ENCODE results near the gene NEK10.

DNA sequence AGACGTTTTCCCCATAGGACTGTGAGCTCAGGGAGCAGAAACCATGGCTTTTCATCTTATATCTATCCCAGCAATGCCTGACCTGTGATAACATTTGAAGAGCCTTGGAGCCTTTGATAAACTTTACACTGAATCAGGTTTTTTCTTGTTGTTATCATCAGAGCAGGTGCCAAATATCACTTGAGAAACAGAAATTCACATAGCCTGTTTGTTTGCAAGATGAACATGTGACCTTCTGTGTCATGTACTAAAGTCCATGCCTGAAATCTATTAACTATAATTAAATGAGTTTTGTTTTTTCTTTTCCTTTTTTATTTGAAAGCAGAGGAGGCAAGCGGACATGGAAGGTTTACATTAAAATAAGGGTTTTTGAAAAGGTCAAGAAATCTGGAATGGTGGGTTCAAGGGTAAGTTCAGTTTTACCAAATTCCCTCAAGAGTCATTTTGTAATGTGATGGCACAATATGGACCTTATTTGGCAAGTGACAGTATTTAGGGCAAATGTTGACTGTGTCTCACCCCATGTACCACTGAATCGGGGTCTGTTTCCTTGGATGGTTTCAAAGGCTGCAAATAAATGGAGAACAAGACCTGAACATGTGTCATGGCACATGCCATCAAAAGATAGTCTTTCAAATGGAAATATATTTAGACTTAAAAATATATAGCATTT is 90.7 kb downstream of the NEK10 start:
- no peak for TF ChIP-seq EZH2 (optimal IDR thresholded peaks at IDR 0.05; ENCODE audit: low read depth, low read length)
- TF ChIP-seq, protein P1, sequence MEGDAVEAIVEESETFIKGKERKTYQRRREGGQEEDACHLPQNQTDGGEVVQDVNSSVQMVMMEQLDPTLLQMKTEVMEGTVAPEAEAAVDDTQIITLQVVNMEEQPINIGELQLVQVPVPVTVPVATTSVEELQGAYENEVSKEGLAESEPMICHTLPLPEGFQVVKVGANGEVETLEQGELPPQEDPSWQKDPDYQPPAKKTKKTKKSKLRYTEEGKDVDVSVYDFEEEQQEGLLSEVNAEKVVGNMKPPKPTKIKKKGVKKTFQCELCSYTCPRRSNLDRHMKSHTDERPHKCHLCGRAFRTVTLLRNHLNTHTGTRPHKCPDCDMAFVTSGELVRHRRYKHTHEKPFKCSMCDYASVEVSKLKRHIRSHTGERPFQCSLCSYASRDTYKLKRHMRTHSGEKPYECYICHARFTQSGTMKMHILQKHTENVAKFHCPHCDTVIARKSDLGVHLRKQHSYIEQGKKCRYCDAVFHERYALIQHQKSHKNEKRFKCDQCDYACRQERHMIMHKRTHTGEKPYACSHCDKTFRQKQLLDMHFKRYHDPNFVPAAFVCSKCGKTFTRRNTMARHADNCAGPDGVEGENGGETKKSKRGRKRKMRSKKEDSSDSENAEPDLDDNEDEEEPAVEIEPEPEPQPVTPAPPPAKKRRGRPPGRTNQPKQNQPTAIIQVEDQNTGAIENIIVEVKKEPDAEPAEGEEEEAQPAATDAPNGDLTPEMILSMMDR (IDR thresholded peaks at IDR 0.05; ENCODE audit: low read length), result no peak

Measured in MM.1S (cell line).